Spleen (tissue), 11 donors: ENCODE results near the gene FKBP15. TPM values are rescaled to one million over a fixed set of nuclear protein-coding genes. Genes with fewer than 3 reads are reported as not detected.

Source experiments
- DNase-seq: peaks from one replicate; pipeline ENCODE4 v3.0.0-alpha.2; 2020
- H3K27ac ChIP-seq, 8 donors: fragments of 200-600 bp; sonication (generic) in 7 of 8; 1 replicate in 4 of 8; 2 replicates in 4 of 8; pipeline versions ENCODE4 v1.5.0 to v1.8.0; 2016 to 2021; ENCODE audit warnings: inconsistent platforms in 4 of 8, mild to moderate bottlenecking in 4 of 8, moderate library complexity in 1 of 8
- H3K27me3 ChIP-seq, 7 donors: fragments of 200-600 bp; sonication (generic) in 6 of 7; replicated peaks in 1 of 7; 1 replicate in 4 of 7; 2 replicates in 3 of 7; pipeline versions ENCODE4 v1.5.0 to v1.8.0; 2016 to 2021; ENCODE audit warnings: inconsistent platforms in 3 of 7, mild to moderate bottlenecking in 1 of 7
- H3K36me3 ChIP-seq, 6 donors: fragments of 200-600 bp; sonication (generic) in 5 of 6; 1 replicate in 4 of 6; 2 replicates in 2 of 6; pipeline versions ENCODE4 v1.5.0 to v1.8.0; 2016 to 2021; ENCODE audit warnings: inconsistent platforms in 2 of 6
- H3K4me1 ChIP-seq, 6 donors: fragments of 200-600 bp; sonication (generic) in 5 of 6; 1 replicate in 3 of 6; 2 replicates in 3 of 6; pipeline versions ENCODE4 v1.5.0 to v1.8.0; 2016 to 2021; ENCODE audit warnings: inconsistent platforms in 3 of 6
- H3K4me3 ChIP-seq, 8 donors: fragments of 200-600 bp; sonication (generic) in 7 of 8; 1 replicate in 4 of 8; 2 replicates in 4 of 8; pipeline versions ENCODE4 v1.5.0 to v1.8.0; 2016 to 2021; ENCODE audit warnings: inconsistent platforms in 4 of 8, mild to moderate bottlenecking in 4 of 8, moderate library complexity in 2 of 8
- H3K9me3 ChIP-seq, 8 donors: fragments of 200-600 bp; sonication (generic) in 7 of 8; 1 replicate in 4 of 8; 2 replicates in 4 of 8; pipeline versions ENCODE4 v1.5.0 to v1.8.0; 2016 to 2021; ENCODE audit warnings: inconsistent platforms in 4 of 8
- POLR2A ChIP-seq, 3 donors: fragments of 450-650 bp; IDR thresholded peaks; one replicate each; pipeline ENCODE4 v1.5.1; 2017; ENCODE audit warnings: antibody characterized with exemption in 3 of 3, mild to moderate bottlenecking in 1 of 3
- POLR2AphosphoS5 ChIP-seq, 3 donors: sonication (generic); formaldehyde crosslinking; IDR thresholded peaks; one replicate each; pipeline ENCODE4 v1.5.1; 2017; ENCODE audit warnings: antibody characterized with exemption in 3 of 3
- WGBS, 5 donors: extraction: QIAGEN DNeasy Blood & Tissue Kit in 3 of 5; methylation state at CpG; one replicate each; pipeline versions ENCODE4 v1.1.5 to v1.1.7; 2013 to 2018; 5-methylcytosine and 5-hydroxymethylcytosine counted together
- intact Hi-C: fragments of 100-400 bp; cut with DNase I; formaldehyde crosslinking; loops from one replicate; pipeline ENCODE4 v1.15.0; 2023; ENCODE audit warnings: low total_unique reads
- polyA plus RNA-seq, 3 donors: library from polyadenylated mRNA; stranded (reverse); fragments of 200-250 nt; gene quantifications; one replicate each; pipeline ENCODE4 v1.2.1, GENCODE V29; 2013
- total RNA-seq, 7 donors: library from RNA; depleted of rRNA in 3 of 7; stranded (reverse); fragments of >200 nt in 3 of 7; fragmentation: NEBNext Ultra II Directional in 4 of 7; extraction: Animal tissue kit (Norgen Biotek cat#: 25700) in 4 of 7; gene quantifications; one replicate each; pipeline versions ENCODE4 v1.1.0 to v1.2.1, GENCODE V29; 2016 to 2021
- TF ChIP-seq, protein P1 (sequence below), 11 experiments: fragments of 200-600 bp in 7 of 11; fragments of 450-650 bp in 4 of 11; sonication (generic) in 4 of 11; IDR thresholded peaks in 8 of 11; conservative IDR thresholded peaks in 3 of 11; 1 replicate in 7 of 11; 2 replicates in 4 of 11; pipeline versions ENCODE4 v1.4.0 to v1.8.0; 2016 to 2021; ENCODE audit warnings: antibody characterized with exemption in 11 of 11, inconsistent platforms in 4 of 11, mild to moderate bottlenecking in 1 of 11
- donor health status: healthy with polysubstance abuse.
- donor health status: DM: no; HTN: no; CAD: no; lungs with moderate emphysema.
- donor health status: DM: no; HTN: no; CAD: no.
- donor health status: Bipolar disorder and iron deficiency.
- donor health status: healthy.
- donor health status: DM: no; HTN: no; CAD: no.
- donor health status: DM: yes; HTN: yes; CAD: no.

The FKBP15 gene
- total and polyA plus RNA-seq, 10 donors: 11.5 to 68.0 (median 57.3) TPM

GRCh38 chr9:113183956-113184488, 37.1 kb downstream of the FKBP15 start:
- TF ChIP-seq POLR2A (IDR thresholded peaks at IDR 0.05) (no peak), POLR2AphosphoS5 (IDR thresholded peaks at IDR 0.05) (no peak)
- TF ChIP-seq, protein P1, sequence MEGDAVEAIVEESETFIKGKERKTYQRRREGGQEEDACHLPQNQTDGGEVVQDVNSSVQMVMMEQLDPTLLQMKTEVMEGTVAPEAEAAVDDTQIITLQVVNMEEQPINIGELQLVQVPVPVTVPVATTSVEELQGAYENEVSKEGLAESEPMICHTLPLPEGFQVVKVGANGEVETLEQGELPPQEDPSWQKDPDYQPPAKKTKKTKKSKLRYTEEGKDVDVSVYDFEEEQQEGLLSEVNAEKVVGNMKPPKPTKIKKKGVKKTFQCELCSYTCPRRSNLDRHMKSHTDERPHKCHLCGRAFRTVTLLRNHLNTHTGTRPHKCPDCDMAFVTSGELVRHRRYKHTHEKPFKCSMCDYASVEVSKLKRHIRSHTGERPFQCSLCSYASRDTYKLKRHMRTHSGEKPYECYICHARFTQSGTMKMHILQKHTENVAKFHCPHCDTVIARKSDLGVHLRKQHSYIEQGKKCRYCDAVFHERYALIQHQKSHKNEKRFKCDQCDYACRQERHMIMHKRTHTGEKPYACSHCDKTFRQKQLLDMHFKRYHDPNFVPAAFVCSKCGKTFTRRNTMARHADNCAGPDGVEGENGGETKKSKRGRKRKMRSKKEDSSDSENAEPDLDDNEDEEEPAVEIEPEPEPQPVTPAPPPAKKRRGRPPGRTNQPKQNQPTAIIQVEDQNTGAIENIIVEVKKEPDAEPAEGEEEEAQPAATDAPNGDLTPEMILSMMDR (IDR thresholded peaks at IDR 0.05 in 8 of 11, conservative IDR thresholded peaks at IDR 0.05 in 3 of 11): no peak
- no peaks in the 10 kb centered on the region for H3K27me3 ChIP-seq

DNA sequence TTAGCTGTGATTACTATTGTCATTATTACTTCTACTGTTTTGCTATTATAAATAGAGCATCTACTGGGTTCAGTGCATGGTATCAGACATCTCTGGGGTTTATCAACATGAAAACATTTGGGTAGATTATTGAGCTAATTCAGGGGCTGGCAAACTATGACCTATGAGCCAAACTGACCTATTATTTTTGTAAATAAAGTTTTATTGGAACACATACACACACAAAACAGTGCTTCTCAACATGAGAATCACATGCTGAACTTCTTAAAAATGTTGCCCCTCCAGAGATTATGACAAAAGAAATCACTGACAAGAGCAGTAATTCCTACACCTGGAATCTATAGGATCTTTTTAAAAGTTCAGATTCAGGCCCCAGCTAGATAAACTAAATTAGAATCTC, 39.9 kb downstream of the FKBP15 start:
- no peak for DNase-seq
- H3K36me3 ChIP-seq: peaks cover 15 to 100% (median 96%) of the 10 kb centered on the region in 6 donors

More at GRCh38 chr9:113183956-113184488, 37.1 kb downstream of the FKBP15 start:
- no peak overlapping the region for H3K27ac ChIP-seq
- WGBS, 5 donors: 92 to 100% (median 96%) methylated on average over 2 of the region's 2 CpGs
- H3K4me3 ChIP-seq: no peak overlapping the region
- DNase-seq: no peak
- peaks cover 10 to 100% (median 95%) of the 10 kb centered on the region in 6 donors for H3K36me3 ChIP-seq
- peaks cover 0 to 38% (median 8%) of the 10 kb centered on the region in 6 donors for H3K4me1 ChIP-seq
- intact Hi-C loops: no loop called here
- H3K9me3 ChIP-seq: no peaks in the 10 kb centered on the region

DNA sequence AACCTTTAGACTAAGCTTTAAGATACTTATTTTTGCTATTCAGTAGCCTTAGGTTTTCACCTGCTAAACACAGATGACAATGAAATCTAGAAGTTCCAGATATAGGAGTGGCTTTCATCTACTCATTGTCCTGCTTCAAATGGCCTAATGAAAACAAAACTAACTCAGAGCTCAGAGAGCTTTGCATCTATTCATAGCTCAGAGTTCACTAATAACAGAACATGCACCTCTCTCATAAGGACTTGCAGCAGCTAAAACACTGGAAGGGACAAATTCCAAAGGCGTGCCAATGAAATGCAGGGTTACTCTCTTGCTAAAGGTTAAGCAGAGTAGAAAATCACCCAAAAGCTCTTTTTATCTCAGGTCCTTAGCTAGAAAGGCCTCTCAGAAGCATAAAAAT, 41.2 kb downstream of the FKBP15 start:
- no peaks in the 10 kb centered on the region for H3K9me3 ChIP-seq
- H3K27ac ChIP-seq: no peak overlapping the region
- H3K27me3 ChIP-seq: no peaks in the 10 kb centered on the region
- DNase-seq: no peak
- peaks cover 19 to 100% (median 94%) of the 10 kb centered on the region in 6 donors for H3K36me3 ChIP-seq
- intact Hi-C loops: no loop called here
- H3K4me3 ChIP-seq: no peak overlapping the region
- 0 to 100% (median 96%) methylated on average over 1 of the region's 1 CpG for WGBS, 5 donors
- TF ChIP-seq POLR2A (IDR thresholded peaks at IDR 0.05): no peak
- no peak for TF ChIP-seq POLR2AphosphoS5 (IDR thresholded peaks at IDR 0.05)
- TF ChIP-seq, protein P1 (IDR thresholded peaks at IDR 0.05 in 8 of 11, conservative IDR thresholded peaks at IDR 0.05 in 3 of 11): no peak
- H3K4me1 ChIP-seq: no peaks in the 10 kb centered on the region

More for the DNA sequence above, 39.9 kb downstream of the FKBP15 start:
- Histone ChIP-seq H3K9me3 (no peaks in the 10 kb centered on the region), H3K27ac (no peak overlapping the region), H3K27me3 (no peaks in the 10 kb centered on the region), H3K4me3 (no peak overlapping the region), H3K4me1 (peaks cover 0 to 12% (median 0%) of the 10 kb centered on the region in 6 donors)
- intact Hi-C loops: no loop called here
- no peak for TF ChIP-seq POLR2AphosphoS5 (IDR thresholded peaks at IDR 0.05)
- TF ChIP-seq, protein P1 (IDR thresholded peaks at IDR 0.05 in 8 of 11, conservative IDR thresholded peaks at IDR 0.05 in 3 of 11): no peak
- no peak for TF ChIP-seq POLR2A (IDR thresholded peaks at IDR 0.05)

DNA sequence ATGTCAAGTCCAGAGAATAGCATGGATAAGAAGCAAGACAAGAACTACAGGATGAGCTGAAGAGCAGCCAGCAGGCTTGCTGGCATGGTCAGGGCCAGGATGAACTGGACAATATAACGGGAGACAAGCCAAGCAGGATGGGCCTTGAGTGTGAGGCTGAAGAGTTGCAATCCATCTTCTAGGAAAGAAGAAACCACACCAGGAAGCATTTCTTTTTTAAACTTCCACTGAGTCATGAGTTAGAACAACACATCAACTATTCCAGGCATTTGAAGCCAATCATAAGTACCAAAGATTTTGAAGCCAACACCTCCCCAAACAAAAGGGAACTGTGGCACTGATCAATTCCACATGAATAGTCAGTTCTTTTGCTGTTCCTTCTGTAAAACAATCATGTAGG, 43.0 kb downstream of the FKBP15 start:
- TF ChIP-seq POLR2A (IDR thresholded peaks at IDR 0.05) (no peak), POLR2AphosphoS5 (IDR thresholded peaks at IDR 0.05) (no peak)
- TF ChIP-seq, protein P1 (IDR thresholded peaks at IDR 0.05 in 8 of 11, conservative IDR thresholded peaks at IDR 0.05 in 3 of 11): no peak
- no peak for DNase-seq
- WGBS, 5 donors: 88 to 100% (median 96%) methylated on average over 1 of the region's 1 CpG
- Histone ChIP-seq H3K4me3 (no peak overlapping the region), H3K9me3 (no peaks in the 10 kb centered on the region), H3K27ac (no peak overlapping the region), H3K27me3 (no peaks in the 10 kb centered on the region), H3K4me1 (no peaks in the 10 kb centered on the region), H3K36me3 (peaks cover 19 to 97% (median 92%) of the 10 kb centered on the region in 6 donors)
- intact Hi-C loops: no loop called here
